Dendritic cell treated with granulocyte-macrophage colony-stimulating factor and Interleukin-4, amounts not matched to agents 40 ng/mL and 50 ng/mL, for 4 days (primary cell): ENCODE results near the gene COX17.

Experiments
- H3K27ac Mint-ChIP-seq: one replicate; pipeline ENCODE4 v1.8.0; 2022; ENCODE audit warnings: mild to moderate bottlenecking, mixed read lengths
- H3K27me3 Mint-ChIP-seq: one replicate; pipeline ENCODE4 v1.8.0; 2022; ENCODE audit warnings: mild to moderate bottlenecking, mixed read lengths
- H3K36me3 Mint-ChIP-seq: one replicate; pipeline ENCODE4 v1.8.0; 2022; ENCODE audit warnings: low read depth, mixed read lengths
- H3K4me1 Mint-ChIP-seq: one replicate; pipeline ENCODE4 v1.8.0; 2022; ENCODE audit warnings: low read depth, mixed read lengths
- H3K4me3 Mint-ChIP-seq: one replicate; pipeline ENCODE4 v1.8.0; 2022; ENCODE audit warnings: mild to moderate bottlenecking, moderate library complexity, mixed read lengths
- H3K9me3 Mint-ChIP-seq: one replicate; pipeline ENCODE4 v1.8.0; 2022; ENCODE audit warnings: mixed read lengths
- intact Hi-C: fragments of 100-400 bp; cut with micrococcal nuclease; formaldehyde crosslinking; loops from one replicate; pipeline ENCODE4 v1.15.0; 2022

The COX17 gene

DNA sequence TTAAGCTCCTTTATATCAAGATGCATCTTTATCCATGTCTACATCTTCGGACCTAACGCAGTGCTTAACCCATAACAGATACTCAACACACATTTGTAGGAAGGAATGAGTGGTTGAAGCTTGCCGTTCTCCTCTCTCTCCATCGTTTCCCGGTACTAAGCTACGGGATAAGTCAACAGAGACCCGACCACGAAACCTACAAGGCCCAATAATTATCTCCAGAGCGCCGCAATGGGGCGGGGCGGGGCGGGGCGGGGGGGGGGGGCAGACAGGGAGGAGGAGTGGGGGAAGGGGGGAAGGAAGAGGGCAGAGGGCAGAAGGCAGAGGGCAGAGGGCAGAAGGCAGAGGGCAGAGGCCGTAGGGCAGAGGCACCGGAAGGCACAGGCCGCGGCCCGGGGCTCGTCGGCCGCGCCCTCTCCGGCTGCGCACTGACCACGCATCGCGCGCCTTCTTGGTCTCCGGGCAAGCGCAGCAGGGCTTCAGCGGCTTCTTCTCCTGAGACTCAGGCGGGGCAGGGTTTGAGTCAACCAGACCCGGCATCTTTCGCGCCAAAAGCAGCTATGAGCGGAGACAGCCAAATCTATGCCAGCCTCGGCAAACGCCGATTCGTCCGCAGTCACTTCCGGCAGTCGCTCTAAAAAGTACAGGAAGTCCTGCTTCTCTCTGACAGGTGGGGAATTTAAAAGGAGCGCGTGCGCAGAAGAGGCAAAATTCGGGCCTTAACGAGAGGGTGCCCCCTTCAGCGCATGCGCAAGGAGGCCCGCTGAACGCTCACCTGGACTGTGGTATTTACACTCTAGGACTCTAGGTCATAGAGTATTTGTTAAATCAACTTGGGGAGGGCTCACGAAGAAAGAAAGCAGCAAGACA is at the start of gene COX17:
COX17 (minus strand) TSS at position 636 of the 870 bp plus-strand sequence; CDS start at position 540, 96 bp downstream.
- Mint-ChIP-seq H3K9me3 (no peaks in the 10 kb centered on the region), H3K36me3 (peaks cover 47% of the 10 kb centered on the region), H3K4me3 (peak within 1 kb of the TSS; percentile 94), H3K4me1 (peaks cover 34% of the 10 kb centered on the region), H3K27ac (peak within 1 kb of the TSS; percentile 99), H3K27me3 (no peaks in the 10 kb centered on the region)
- intact Hi-C loops = loop anchor here (1.0 to 10.0 kb wide), 6 partner anchors 40 to 212 kb away; partner anchors contain the start of genes POGLUT1, TIMMDC1 and TMEM39A

DNA sequence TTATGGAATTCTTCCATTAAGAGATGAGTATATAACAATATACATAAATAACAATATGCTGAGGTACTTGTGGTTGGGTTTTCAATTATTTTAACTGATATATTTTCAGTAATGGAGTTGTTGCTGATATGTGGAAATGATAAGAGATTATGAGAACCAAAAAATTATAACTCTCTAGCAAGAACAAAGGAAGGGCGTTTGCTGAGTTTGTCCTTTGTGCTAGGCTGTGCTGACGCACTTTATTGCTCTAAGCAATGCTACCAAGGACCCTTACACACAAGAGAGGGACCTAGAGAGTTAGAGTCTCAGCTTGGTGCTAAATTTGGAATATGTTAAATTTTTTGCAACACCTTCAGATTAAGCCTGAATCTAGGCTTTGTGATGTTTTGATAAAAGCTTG is 49.7 kb upstream of the COX17 start:
- no peak overlapping the region for H3K4me3 Mint-ChIP-seq
- no peaks in the 10 kb centered on the region for H3K27me3 Mint-ChIP-seq
- no peaks in the 10 kb centered on the region for H3K9me3 Mint-ChIP-seq
- no peaks in the 10 kb centered on the region for H3K4me1 Mint-ChIP-seq
- no peak overlapping the region for H3K27ac Mint-ChIP-seq
- intact Hi-C loops = no loop called here
- no peaks in the 10 kb centered on the region for H3K36me3 Mint-ChIP-seq

DNA sequence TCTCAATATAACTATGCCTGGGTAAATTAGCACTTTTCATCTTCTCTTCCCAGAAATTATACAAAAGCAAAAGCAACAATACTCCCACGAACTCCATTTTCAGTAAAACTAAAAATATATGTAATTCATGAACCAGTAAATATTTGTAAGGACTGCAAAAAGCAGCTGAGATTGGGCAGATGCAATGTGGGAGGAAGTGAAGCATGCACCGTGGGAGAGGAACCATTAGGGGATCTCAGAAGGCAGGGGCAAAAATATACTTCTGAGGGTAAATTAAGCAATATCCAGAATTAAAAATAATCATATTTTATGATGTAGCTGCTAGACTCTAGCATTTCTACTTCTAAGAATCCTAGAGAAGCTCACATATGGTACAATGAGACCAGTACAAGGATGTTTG is 45.8 kb upstream of the COX17 start:
- Mint-ChIP-seq H3K4me3 (no peak overlapping the region), H3K27ac (no peak overlapping the region), H3K27me3 (no peaks in the 10 kb centered on the region), H3K4me1 (no peaks in the 10 kb centered on the region), H3K9me3 (no peaks in the 10 kb centered on the region), H3K36me3 (no peaks in the 10 kb centered on the region)
- intact Hi-C loops = no loop called here

GRCh38 chr3:119717520-119717919 is 40.3 kb upstream of the COX17 start:
- Mint-ChIP-seq H3K36me3 (no peaks in the 10 kb centered on the region), H3K4me3 (no peak overlapping the region), H3K4me1 (peaks cover 12% of the 10 kb centered on the region), H3K27me3 (no peaks in the 10 kb centered on the region), H3K27ac (no peak overlapping the region), H3K9me3 (no peaks in the 10 kb centered on the region)
- intact Hi-C loops = no loop called here

DNA sequence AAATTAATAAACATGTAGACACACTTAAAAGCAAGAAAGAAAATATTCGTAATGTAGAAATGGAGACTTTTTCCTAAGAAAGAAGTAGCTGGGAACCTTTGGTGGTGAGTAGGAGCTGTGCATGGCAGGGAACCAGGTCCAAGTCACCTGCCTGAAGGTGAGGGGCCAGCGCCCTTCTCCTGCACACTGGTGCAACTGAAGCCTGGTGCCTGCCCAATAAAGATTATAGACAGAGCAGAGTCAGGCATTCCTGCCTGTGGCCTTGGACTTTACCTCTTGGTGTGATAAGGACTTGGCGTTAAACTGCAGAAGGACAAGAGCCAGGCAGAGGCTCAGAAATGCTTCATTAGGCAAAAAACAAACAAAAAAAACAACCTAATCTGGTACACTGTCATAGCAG is 39.8 kb upstream of the COX17 start:
- H3K27me3 Mint-ChIP-seq = no peaks in the 10 kb centered on the region
- H3K4me3 Mint-ChIP-seq = no peak overlapping the region
- no peaks in the 10 kb centered on the region for H3K36me3 Mint-ChIP-seq
- no peak overlapping the region for H3K27ac Mint-ChIP-seq
- H3K4me1 Mint-ChIP-seq = peaks cover 12% of the 10 kb centered on the region
- intact Hi-C loops = no loop called here
- H3K9me3 Mint-ChIP-seq = no peaks in the 10 kb centered on the region

GRCh38 chr3:119715105-119715504 is 37.9 kb upstream of the COX17 start:
- Mint-ChIP-seq H3K4me3 (no peak overlapping the region), H3K36me3 (no peaks in the 10 kb centered on the region), H3K27ac (no peak overlapping the region), H3K9me3 (no peaks in the 10 kb centered on the region), H3K4me1 (peaks cover 12% of the 10 kb centered on the region), H3K27me3 (no peaks in the 10 kb centered on the region)
- intact Hi-C loops = no loop called here

- peaks cover 6% of the 10 kb centered on the region for H3K36me3 Mint-ChIP-seq
- H3K27me3 Mint-ChIP-seq = peaks cover 16% of the 10 kb centered on the region
- intact Hi-C loops = loop anchor here (2.0 to 10.0 kb wide), 2 partner anchors 391 to 641 kb away; partner anchors contain the start of genes GSK3B and LRRC58
- H3K27ac Mint-ChIP-seq = peak overlapping the region; percentile 43
- H3K4me1 Mint-ChIP-seq = peaks cover 33% of the 10 kb centered on the region
- no peak overlapping the region for H3K4me3 Mint-ChIP-seq
- H3K9me3 Mint-ChIP-seq = peaks cover 12% of the 10 kb centered on the region
Observed at GRCh38 chr3:119703820-119704531, 26.8 kb upstream of the COX17 start.

DNA sequence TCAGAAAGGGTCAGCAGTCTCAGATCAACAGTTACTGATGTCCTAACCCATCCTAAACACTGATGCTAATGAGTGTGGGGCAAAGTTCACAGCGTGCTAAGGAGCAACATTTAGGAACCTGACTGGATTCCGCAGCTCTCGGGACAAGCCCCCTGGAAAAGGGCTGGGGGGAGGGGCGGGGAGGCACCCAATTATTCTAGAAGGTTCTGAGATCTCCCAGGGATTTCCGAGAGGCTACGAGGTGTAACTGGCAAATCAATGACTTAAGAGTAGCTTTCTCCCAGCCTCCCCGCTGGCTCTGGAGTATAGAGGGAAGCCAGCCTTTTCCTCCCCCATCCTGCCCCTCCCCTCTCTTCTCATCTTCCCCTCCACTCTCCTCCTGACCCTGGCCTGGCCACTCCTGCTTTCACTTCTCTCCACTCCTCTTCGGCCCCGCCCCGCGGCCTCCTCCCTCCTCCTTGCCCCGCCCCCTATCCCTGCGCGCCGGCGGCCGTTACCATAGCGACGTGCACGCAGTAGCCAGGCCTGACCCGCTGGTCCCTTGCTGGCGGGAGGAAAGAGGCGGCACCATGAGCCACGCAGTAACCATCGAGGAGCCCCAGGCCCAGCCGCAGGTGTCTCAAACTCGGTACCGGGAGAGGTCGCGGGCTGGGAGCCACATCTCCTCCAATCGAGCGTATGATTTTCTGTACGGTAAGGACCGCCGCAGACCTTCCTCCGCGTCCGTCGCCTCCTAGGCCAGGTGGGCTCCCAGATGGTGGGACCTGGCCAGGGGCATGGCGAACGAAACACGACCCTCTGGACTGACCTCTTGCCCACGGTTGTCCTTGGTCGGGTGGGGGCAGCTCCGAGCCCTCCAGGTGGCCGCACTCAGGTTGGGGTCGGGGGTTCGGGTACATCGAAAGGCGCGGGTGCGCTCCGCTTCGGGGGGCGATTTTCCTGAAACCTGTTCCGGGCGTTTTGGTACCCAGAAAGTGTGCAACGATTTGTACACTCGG is 25.6 kb upstream of the COX17 start, which contains the start of gene CFAP91:
CFAP91 (plus strand) TSS at position 493 of the 998 bp plus-strand sequence; CDS start at position 570, 77 bp downstream.
- intact Hi-C loops = loop anchor here (2.0 to 10.0 kb wide), 2 partner anchors 392 to 642 kb away; partner anchors contain the start of genes GSK3B and LRRC58
- H3K27me3 Mint-ChIP-seq = peaks cover 16% of the 10 kb centered on the region
- H3K36me3 Mint-ChIP-seq = peaks cover 6% of the 10 kb centered on the region
- peak within 1 kb of the TSS; percentile 65 for H3K4me3 Mint-ChIP-seq
- H3K27ac Mint-ChIP-seq = peak within 1 kb of the TSS; percentile 43
- peaks cover 33% of the 10 kb centered on the region for H3K4me1 Mint-ChIP-seq
- H3K9me3 Mint-ChIP-seq = peaks cover 12% of the 10 kb centered on the region

DNA sequence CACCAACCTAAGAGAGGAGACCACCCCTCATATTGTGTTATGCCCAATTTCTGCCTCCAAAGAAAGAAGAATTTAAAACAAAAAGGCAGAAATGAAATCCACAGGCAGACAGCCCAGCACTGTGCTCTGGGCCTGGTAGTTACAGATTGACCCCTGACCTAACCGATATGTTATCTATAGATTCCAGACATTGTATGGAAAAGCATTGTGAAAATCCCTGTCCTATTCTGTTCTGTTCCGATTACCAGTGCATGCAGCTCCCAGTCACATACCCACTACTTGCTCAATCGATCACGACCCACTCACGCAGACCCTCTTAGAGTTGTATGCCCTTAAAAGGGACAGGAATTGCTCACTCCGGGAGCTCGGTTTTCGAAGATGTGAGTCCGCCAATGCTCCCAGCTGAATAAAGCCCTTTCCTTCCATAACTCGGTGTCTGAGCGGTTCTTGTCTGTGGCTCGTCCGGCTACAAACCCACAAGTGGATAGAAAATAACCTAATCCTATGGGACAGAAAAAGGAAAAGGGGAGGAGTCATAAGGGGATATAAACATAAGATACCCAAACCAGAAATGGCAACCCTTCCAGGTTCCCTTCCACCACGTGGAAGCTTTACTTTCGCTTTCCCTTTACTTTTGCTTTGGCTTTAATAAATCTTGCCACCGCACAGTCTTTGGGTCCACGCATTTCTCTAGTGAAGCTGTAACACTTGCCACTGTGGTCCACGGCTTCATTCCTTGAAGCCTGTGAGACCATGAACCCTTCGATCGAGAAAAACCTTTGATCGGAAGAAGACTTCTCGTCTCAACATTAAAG is 23.9 kb upstream of the COX17 start:
- H3K27ac Mint-ChIP-seq = peak overlapping the region; percentile 87
- intact Hi-C loops = loop anchor here (10.0 kb wide), 1 partner anchor 644 kb away; the partner anchor contains the start of gene LRRC58
- H3K27me3 Mint-ChIP-seq = peaks cover 16% of the 10 kb centered on the region

DNA sequence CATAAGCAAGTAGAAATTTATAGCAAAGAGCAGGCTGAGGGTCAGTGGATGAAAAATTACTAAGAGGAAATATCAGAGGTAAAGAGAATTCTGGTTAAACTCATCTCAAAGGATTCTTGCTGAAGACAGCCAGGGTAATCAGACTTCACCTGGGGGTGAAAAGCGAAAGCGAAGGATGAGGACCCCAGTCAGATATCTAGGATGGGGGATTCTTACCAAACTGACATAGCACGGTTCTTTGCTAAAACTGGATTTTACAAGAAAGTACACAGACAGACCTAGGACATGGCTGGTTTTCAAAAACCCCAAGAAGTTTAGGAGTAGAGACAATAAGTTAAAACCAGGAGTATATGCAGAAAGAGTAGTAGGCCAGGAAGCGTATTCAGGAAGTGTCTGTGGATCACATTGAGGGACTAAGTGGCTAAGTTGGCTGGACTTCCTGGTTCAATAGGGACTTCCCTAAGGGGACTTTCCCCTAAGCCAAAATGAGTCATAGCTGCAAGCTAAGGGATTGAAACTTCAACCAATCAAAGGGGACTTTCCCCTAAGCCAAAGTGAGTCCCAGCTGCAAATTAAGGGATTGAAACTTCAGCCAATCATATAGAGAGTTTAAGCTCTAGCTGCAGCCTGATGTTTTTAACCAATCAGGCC is 23.2 kb upstream of the COX17 start:
- peaks cover 14% of the 10 kb centered on the region for H3K27me3 Mint-ChIP-seq
- H3K27ac Mint-ChIP-seq = peak overlapping the region; percentile 87
- intact Hi-C loops = loop anchor here (10.0 kb wide), 1 partner anchor 644 kb away; the partner anchor contains the start of gene LRRC58
- peaks cover 12% of the 10 kb centered on the region for H3K9me3 Mint-ChIP-seq
- H3K4me1 Mint-ChIP-seq = peaks cover 33% of the 10 kb centered on the region
- no peak overlapping the region for H3K4me3 Mint-ChIP-seq
- H3K36me3 Mint-ChIP-seq = peaks cover 6% of the 10 kb centered on the region

More for the DNA sequence above, 23.9 kb upstream of the COX17 start:
- H3K4me3 Mint-ChIP-seq = no peak overlapping the region
- H3K36me3 Mint-ChIP-seq = peaks cover 6% of the 10 kb centered on the region
- H3K4me1 Mint-ChIP-seq = peaks cover 33% of the 10 kb centered on the region
- H3K9me3 Mint-ChIP-seq = peaks cover 12% of the 10 kb centered on the region

DNA sequence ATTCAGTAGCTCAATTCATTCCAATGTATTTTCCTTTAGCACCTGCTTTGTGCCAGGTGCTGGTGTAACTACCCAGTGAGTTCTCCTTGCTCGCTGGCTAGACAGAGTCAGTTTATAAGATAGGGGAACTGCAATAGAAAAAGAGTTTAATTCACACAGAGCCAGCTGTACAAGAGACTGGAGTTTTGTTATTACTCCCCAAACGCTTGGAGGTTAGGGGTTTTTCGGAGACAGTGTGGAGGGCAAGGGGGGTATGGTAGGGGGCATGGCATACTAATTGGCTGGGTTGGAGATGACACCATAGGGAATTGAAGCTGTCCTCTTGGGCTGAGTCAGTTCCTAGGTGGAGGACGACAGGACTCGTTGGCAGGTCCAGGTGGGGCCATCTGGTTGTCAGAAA is 20.2 kb upstream of the COX17 start:
- Mint-ChIP-seq H3K9me3 (peaks cover 12% of the 10 kb centered on the region), H3K36me3 (peaks cover 6% of the 10 kb centered on the region), H3K27me3 (no peaks in the 10 kb centered on the region), H3K27ac (no peak overlapping the region), H3K4me3 (no peak overlapping the region), H3K4me1 (peaks cover 22% of the 10 kb centered on the region)
- intact Hi-C loops = no loop called here

- Mint-ChIP-seq H3K36me3 (peaks cover 6% of the 10 kb centered on the region), H3K27me3 (no peaks in the 10 kb centered on the region), H3K4me1 (peaks cover 14% of the 10 kb centered on the region), H3K9me3 (peaks cover 12% of the 10 kb centered on the region), H3K27ac (no peak overlapping the region), H3K4me3 (no peak overlapping the region)
- intact Hi-C loops = no loop called here
Observed at GRCh38 chr3:119695480-119695879, 18.3 kb upstream of the COX17 start.
